Mammary epithelial cell (primary cell): ENCODE measurements around the gene DOCK1.

Experiments used
- EZH2 ChIP-seq: IDR thresholded peaks from 2 replicates; pipeline ENCODE4 v1.6.1; 2012; ENCODE audit warnings: low read length, inconsistent platforms, borderline replicate concordance
- TF ChIP-seq, protein P1 (sequence below), 2 donors: IDR thresholded peaks in 1 of 2; conservative IDR thresholded peaks in 1 of 2; 2 replicates each; pipeline ENCODE4 v1.5.1; 2011 to 2012; ENCODE audit warnings: inconsistent platforms in 2 of 2, low read length in 2 of 2, mild to moderate bottlenecking in 2 of 2, control low read depth in 1 of 2, low read depth in 1 of 2; ENCODE audit not compliant: insufficient read depth in 1 of 2; ENCODE audit errors: extremely low read depth in 1 of 2

DNA sequence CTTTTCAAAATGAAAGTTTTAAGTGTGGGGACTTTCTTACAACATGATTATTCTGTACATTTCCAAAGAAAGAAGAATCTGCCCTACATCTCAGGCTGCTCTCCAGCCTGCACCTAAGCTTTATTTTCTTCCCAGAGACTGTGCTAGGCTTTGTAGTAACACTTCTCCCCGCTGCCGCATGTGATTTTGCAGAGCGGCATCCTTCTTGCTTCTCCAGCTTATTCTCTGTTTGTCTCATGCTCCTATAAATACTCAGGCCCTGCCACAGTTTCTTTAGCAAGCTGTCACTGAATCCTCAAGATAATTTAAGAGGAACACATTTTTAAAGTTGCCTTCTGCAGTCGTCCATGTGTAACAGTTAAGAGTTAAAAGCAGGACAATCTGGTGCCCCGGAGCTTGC lies 237.6 kb downstream of the DOCK1 start:
- TF ChIP-seq, protein P1, sequence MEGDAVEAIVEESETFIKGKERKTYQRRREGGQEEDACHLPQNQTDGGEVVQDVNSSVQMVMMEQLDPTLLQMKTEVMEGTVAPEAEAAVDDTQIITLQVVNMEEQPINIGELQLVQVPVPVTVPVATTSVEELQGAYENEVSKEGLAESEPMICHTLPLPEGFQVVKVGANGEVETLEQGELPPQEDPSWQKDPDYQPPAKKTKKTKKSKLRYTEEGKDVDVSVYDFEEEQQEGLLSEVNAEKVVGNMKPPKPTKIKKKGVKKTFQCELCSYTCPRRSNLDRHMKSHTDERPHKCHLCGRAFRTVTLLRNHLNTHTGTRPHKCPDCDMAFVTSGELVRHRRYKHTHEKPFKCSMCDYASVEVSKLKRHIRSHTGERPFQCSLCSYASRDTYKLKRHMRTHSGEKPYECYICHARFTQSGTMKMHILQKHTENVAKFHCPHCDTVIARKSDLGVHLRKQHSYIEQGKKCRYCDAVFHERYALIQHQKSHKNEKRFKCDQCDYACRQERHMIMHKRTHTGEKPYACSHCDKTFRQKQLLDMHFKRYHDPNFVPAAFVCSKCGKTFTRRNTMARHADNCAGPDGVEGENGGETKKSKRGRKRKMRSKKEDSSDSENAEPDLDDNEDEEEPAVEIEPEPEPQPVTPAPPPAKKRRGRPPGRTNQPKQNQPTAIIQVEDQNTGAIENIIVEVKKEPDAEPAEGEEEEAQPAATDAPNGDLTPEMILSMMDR (conservative IDR thresholded peaks at IDR 0.05 in 1 of 2, IDR thresholded peaks at IDR 0.05 in 1 of 2; ENCODE audit: extremely low read depth in 1 of 2, insufficient read depth in 1 of 2, low read depth in 1 of 2, low read length in 2 of 2): no peak
- no peak for TF ChIP-seq EZH2
